HG03095 (cell line): ENCODE data around the gene ULK2.

ENCODE experiments used
- ATAC-seq: cut with Tn5 transposase; IDR thresholded peaks from one replicate; pipeline ENCODE4 v1.9.1; 2021; ENCODE audit warnings: moderate library complexity; ENCODE audit not compliant: unreplicated experiment

The ULK2 gene

GRCh38 chr17:19731626-19732025 lies 136.1 kb downstream of the ULK2 start:
- no peak for ATAC-seq

- ATAC-seq, result no peak
Measured at GRCh38 chr17:19730843-19731242, 136.9 kb downstream of the ULK2 start.

- ATAC-seq, result no peak
Measured at GRCh38 chr17:19729900-19730299, 137.8 kb downstream of the ULK2 start.

GRCh38 chr17:19728084-19728495 lies 139.6 kb downstream of the ULK2 start:
- ATAC-seq, result no peak

GRCh38 chr17:19727501-19728078 lies 140.1 kb downstream of the ULK2 start:
- no peak for ATAC-seq

GRCh38 chr17:19726631-19727376 lies 140.9 kb downstream of the ULK2 start:
- ATAC-seq, result no peak

- ATAC-seq, result no peak
Measured at GRCh38 chr17:19725486-19725885, 142.2 kb downstream of the ULK2 start.

- no peak for ATAC-seq
Measured at GRCh38 chr17:19724501-19725420, 143.0 kb downstream of the ULK2 start.

- no peak for ATAC-seq
Measured at GRCh38 chr17:19723964-19724363, 143.8 kb downstream of the ULK2 start.
